GM06990 (cell line): ENCODE measurements around the gene BSN.

Experiments
- DNase-seq: peaks from one replicate; pipeline ENCODE4 v3.0.0-alpha.2; 2011; ENCODE audit not compliant: insufficient read length; ENCODE audit errors: extremely low read depth
- H3K27me3 ChIP-seq: replicated peaks from 2 replicates; pipeline ENCODE4 v1.6.0; 2011; ENCODE audit warnings: low read length; ENCODE audit not compliant: control insufficient read depth, insufficient read depth
- H3K36me3 ChIP-seq: 2 replicates; pipeline ENCODE4 v1.5.1; 2011; ENCODE audit warnings: low read length; ENCODE audit not compliant: control insufficient read depth, insufficient read depth
- H3K4me3 ChIP-seq: replicated peaks from 2 replicates; pipeline ENCODE4 v1.5.1; 2011; ENCODE audit warnings: low read depth, mild to moderate bottlenecking, control low read depth, low read length
- CTCF ChIP-seq: IDR thresholded peaks from 2 replicates; pipeline ENCODE4 v1.5.1; 2011; ENCODE audit warnings: low read length, control low read depth, mild to moderate bottlenecking, inconsistent platforms; ENCODE audit not compliant: insufficient read depth, poor library complexity, severe bottlenecking

The BSN gene

GRCh38 chr3:49667701-49668413 is 113.6 kb downstream of the BSN start:
- no peaks in the 10 kb centered on the region for H3K36me3 ChIP-seq
- H3K27me3 ChIP-seq: no peaks in the 10 kb centered on the region
- TF ChIP-seq CTCF: no peak
- DNase-seq: no peak
- no peak overlapping the region for H3K4me3 ChIP-seq

GRCh38 chr3:49668414-49668797 is 114.1 kb downstream of the BSN start:
- Histone ChIP-seq H3K27me3 (no peaks in the 10 kb centered on the region), H3K4me3 (no peak overlapping the region), H3K36me3 (no peaks in the 10 kb centered on the region)
- TF ChIP-seq CTCF: peak; percentile 3
- no peak for DNase-seq

- no peak for DNase-seq
- H3K36me3 ChIP-seq: no peaks in the 10 kb centered on the region
- H3K4me3 ChIP-seq: no peak overlapping the region
- TF ChIP-seq CTCF: no peak
- H3K27me3 ChIP-seq: no peaks in the 10 kb centered on the region
Observed at GRCh38 chr3:49668861-49669260, 114.6 kb downstream of the BSN start.

- Histone ChIP-seq H3K4me3 (no peak overlapping the region), H3K36me3 (no peaks in the 10 kb centered on the region), H3K27me3 (no peaks in the 10 kb centered on the region)
- no peak for TF ChIP-seq CTCF
- DNase-seq: no peak
Observed at GRCh38 chr3:49669352-49669751, 115.1 kb downstream of the BSN start.

GRCh38 chr3:49670940-49671290 is 116.6 kb downstream of the BSN start:
- Histone ChIP-seq H3K36me3 (peaks cover 3% of the 10 kb centered on the region; the same call in 1 of the 2 replicates), H3K4me3 (no peak overlapping the region)
- TF ChIP-seq CTCF: no peak

More at GRCh38 chr3:49670940-49671290, 116.6 kb downstream of the BSN start:
- DNase-seq: no peak
- no peaks in the 10 kb centered on the region for H3K27me3 ChIP-seq
